ENCODE measurements around the gene P2RX1.
A peak's percentile ranks its signal among the peaks of the same experiment; 100 is the strongest.

Gene P2RX1

GRCh38 chr17:3947318-3947810 lies 31.1 kb upstream of the P2RX1 start:
- ChIA-PET POLR2A (interaction anchor here (0.8 kb wide), 1 partner anchor 102 kb away, joined by 3 read pairs; no protein-coding TSS in a partner anchor), CTCF (no interaction called here)
- no peak for DNase-seq (ENCODE audit: extremely low spot score)
- TF ChIP-seq ARNT (IDR thresholded peaks at IDR 0.05), result no peak
- TF ChIP-seq CTBP1 (IDR thresholded peaks at IDR 0.05; ENCODE audit: borderline replicate concordance), result no peak
- TF ChIP-seq NFRKB (IDR thresholded peaks at IDR 0.05), result no peak
- no peak for TF ChIP-seq TARDBP (IDR thresholded peaks at IDR 0.05)
- no peak for TF ChIP-seq FOXK2 (IDR thresholded peaks at IDR 0.05)

- ChIA-PET POLR2A (no interaction called here), CTCF (no interaction called here)
- no peak for DNase-seq (ENCODE audit: extremely low spot score)
- TF ChIP-seq ELF4 (IDR thresholded peaks at IDR 0.05) (no peak), BHLHE40 (IDR thresholded peaks at IDR 0.05; ENCODE audit: borderline replicate concordance) (no peak), SP1 (IDR thresholded peaks at IDR 0.05) (no peak)
Observed at GRCh38 chr17:3946711-3947235, 30.5 kb upstream of the P2RX1 start.

- CTCF ChIA-PET, result no interaction called here
- DNase-seq (ENCODE audit: extremely low spot score), result peak; percentile 98
- TF ChIP-seq SUZ12 (IDR thresholded peaks at IDR 0.05) (no peak), BHLHE40 (IDR thresholded peaks at IDR 0.05; ENCODE audit: borderline replicate concordance) (no peak), L3MBTL2 (conservative IDR thresholded peaks at IDR 0.05) (peak; percentile 60), ELF4 (IDR thresholded peaks at IDR 0.05) (no peak), HDGF (IDR thresholded peaks at IDR 0.05; ENCODE audit: borderline replicate concordance) (no peak), SP1 (IDR thresholded peaks at IDR 0.05) (no peak), FOXA1 (IDR thresholded peaks at IDR 0.05) (no peak), ZNF384 (IDR thresholded peaks at IDR 0.05) (no peak), ARNT (IDR thresholded peaks at IDR 0.05) (no peak)
- POLR2A ChIA-PET, result no interaction called here
Observed at GRCh38 chr17:3944485-3945388, 28.5 kb upstream of the P2RX1 start.

GRCh38 chr17:3943240-3943891 lies 27.1 kb upstream of the P2RX1 start:
- no peak for DNase-seq (ENCODE audit: extremely low spot score)
- no peak for TF ChIP-seq SUZ12 (IDR thresholded peaks at IDR 0.05)
- TF ChIP-seq L3MBTL2 (conservative IDR thresholded peaks at IDR 0.05), result no peak
- no peak for TF ChIP-seq NFRKB (IDR thresholded peaks at IDR 0.05)
- TF ChIP-seq CTBP1 (IDR thresholded peaks at IDR 0.05; ENCODE audit: borderline replicate concordance), result no peak
- no peak for TF ChIP-seq FOXK2 (IDR thresholded peaks at IDR 0.05)
- no peak for TF ChIP-seq FOXA1 (IDR thresholded peaks at IDR 0.05)
- TF ChIP-seq HDGF (IDR thresholded peaks at IDR 0.05; ENCODE audit: borderline replicate concordance), result no peak
- no peak for TF ChIP-seq LEF1 (IDR thresholded peaks at IDR 0.05; ENCODE audit: borderline replicate concordance)
- TF ChIP-seq ELF4 (IDR thresholded peaks at IDR 0.05), result no peak
- no peak for TF ChIP-seq FOXM1 (IDR thresholded peaks at IDR 0.05; ENCODE audit: borderline replicate concordance)
- TF ChIP-seq ZNF384 (IDR thresholded peaks at IDR 0.05), result no peak
- no peak for TF ChIP-seq TARDBP (IDR thresholded peaks at IDR 0.05)
- TF ChIP-seq BHLHE40 (IDR thresholded peaks at IDR 0.05; ENCODE audit: borderline replicate concordance), result no peak
- POLR2A ChIA-PET, result interaction anchor here (0.7 kb wide), 1 partner anchor 54 kb away, joined by 3 read pairs; no protein-coding TSS in a partner anchor
- CTCF ChIA-PET, result no interaction called here

GRCh38 chr17:3940965-3941698 lies 24.9 kb upstream of the P2RX1 start:
- TF ChIP-seq ZNF384 (IDR thresholded peaks at IDR 0.05) (no peak), HDGF (IDR thresholded peaks at IDR 0.05; ENCODE audit: borderline replicate concordance) (no peak), TARDBP (IDR thresholded peaks at IDR 0.05) (no peak), NFRKB (IDR thresholded peaks at IDR 0.05) (no peak), SUZ12 (IDR thresholded peaks at IDR 0.05) (no peak), FOXA1 (IDR thresholded peaks at IDR 0.05) (no peak), PKNOX1 (IDR thresholded peaks at IDR 0.05) (no peak), L3MBTL2 (conservative IDR thresholded peaks at IDR 0.05) (no peak), FOXK2 (IDR thresholded peaks at IDR 0.05) (no peak), LEF1 (IDR thresholded peaks at IDR 0.05; ENCODE audit: borderline replicate concordance) (no peak), CTBP1 (IDR thresholded peaks at IDR 0.05; ENCODE audit: borderline replicate concordance) (no peak), FOXM1 (IDR thresholded peaks at IDR 0.05; ENCODE audit: borderline replicate concordance) (no peak), ARNT (IDR thresholded peaks at IDR 0.05) (no peak), BHLHE40 (IDR thresholded peaks at IDR 0.05; ENCODE audit: borderline replicate concordance) (no peak), SP1 (IDR thresholded peaks at IDR 0.05) (no peak), ELF4 (IDR thresholded peaks at IDR 0.05) (no peak)
- ChIA-PET POLR2A (no interaction called here), CTCF (no interaction called here)
- DNase-seq (ENCODE audit: extremely low spot score), result no peak

GRCh38 chr17:3937359-3937758 lies 21.1 kb upstream of the P2RX1 start:
- TF ChIP-seq ELF4 (IDR thresholded peaks at IDR 0.05) (no peak), TARDBP (IDR thresholded peaks at IDR 0.05) (no peak), ARNT (IDR thresholded peaks at IDR 0.05) (no peak), NFRKB (IDR thresholded peaks at IDR 0.05) (no peak), PKNOX1 (IDR thresholded peaks at IDR 0.05) (no peak), L3MBTL2 (conservative IDR thresholded peaks at IDR 0.05) (no peak), SP1 (IDR thresholded peaks at IDR 0.05) (no peak), LEF1 (IDR thresholded peaks at IDR 0.05; ENCODE audit: borderline replicate concordance) (no peak)
- ChIA-PET CTCF (no interaction called here), POLR2A (no interaction called here)
- no peak for DNase-seq (ENCODE audit: extremely low spot score)

All from HEK293T (cell line).